Fibroblast of the conjunctiva (primary cell): Measurements from ENCODE around the gene PLCH1.
"Not testable (repeated sequence)": the region's sequence is repeated elsewhere in the genome, so short reads cannot be mapped to it uniquely, and the experiment has no call there.

Experiments used
- DNase-seq: peaks from one replicate; pipeline ENCODE4 v3.0.0-alpha.2; 2010; ENCODE audit warnings: low read depth

PLCH1 gene

GRCh38 chr3:155641956-155642355 is 102.9 kb downstream of the PLCH1 start:
- DNase-seq = no peak

- DNase-seq = no peak
These were observed 104.8 kb downstream of the PLCH1 start for GRCh38 chr3:155640098-155640497.

GRCh38 chr3:155639462-155640055 is 105.3 kb downstream of the PLCH1 start:
- DNase-seq = no peak

- not testable (repeated sequence) for DNase-seq
These were observed 106.4 kb downstream of the PLCH1 start for GRCh38 chr3:155638461-155638860.

- DNase-seq = no peak
These were observed 107.3 kb downstream of the PLCH1 start for GRCh38 chr3:155637567-155637966.

GRCh38 chr3:155635056-155635455 is 109.8 kb downstream of the PLCH1 start:
- DNase-seq = no peak

- no peak for DNase-seq
These were observed 110.7 kb downstream of the PLCH1 start for GRCh38 chr3:155634121-155634719.

- DNase-seq = no peak
These were observed 113.4 kb downstream of the PLCH1 start for GRCh38 chr3:155631323-155632019.

- no peak for DNase-seq
These were observed 115.3 kb downstream of the PLCH1 start for GRCh38 chr3:155629556-155629955.

GRCh38 chr3:155629056-155629455 is 115.8 kb downstream of the PLCH1 start:
- no peak for DNase-seq

- not testable (repeated sequence) for DNase-seq
These were observed 122.2 kb downstream of the PLCH1 start for GRCh38 chr3:155622647-155623046.

GRCh38 chr3:155620552-155620951 is 124.3 kb downstream of the PLCH1 start:
- DNase-seq = not testable (repeated sequence)

GRCh38 chr3:155619118-155619915 is 125.6 kb downstream of the PLCH1 start:
- no peak for DNase-seq

GRCh38 chr3:155618543-155618942 is 126.3 kb downstream of the PLCH1 start:
- DNase-seq = no peak

GRCh38 chr3:155617346-155617925 is 127.4 kb downstream of the PLCH1 start:
- DNase-seq = no peak

GRCh38 chr3:155615141-155615540 is 129.7 kb downstream of the PLCH1 start:
- DNase-seq = not testable (repeated sequence)

GRCh38 chr3:155614410-155614809 is 130.5 kb downstream of the PLCH1 start:
- DNase-seq = not testable (repeated sequence)

GRCh38 chr3:155611456-155611855 is 133.4 kb downstream of the PLCH1 start:
- no peak for DNase-seq

- no peak for DNase-seq
These were observed 135.3 kb downstream of the PLCH1 start for GRCh38 chr3:155609586-155609985.

GRCh38 chr3:155608228-155608920 is 136.5 kb downstream of the PLCH1 start:
- DNase-seq = no peak

- DNase-seq = no peak
These were observed 137.1 kb downstream of the PLCH1 start for GRCh38 chr3:155607761-155608160.

GRCh38 chr3:155605571-155605970 is 139.3 kb downstream of the PLCH1 start:
- no peak for DNase-seq
